Gastrocnemius medialis (tissue), 4 donors: ENCODE data around the gene RCAN3.

Experiments
- POLR2A ChIP-seq, 2 donors: fragments of 450-650 bp; IDR thresholded peaks; one replicate each; pipeline ENCODE4 v1.6.1; 2017; ENCODE audit warnings: antibody characterized with exemption in 2 of 2, mild to moderate bottlenecking in 2 of 2, moderate library complexity in 2 of 2
- TF ChIP-seq, protein P1 (sequence below), 5 experiments: fragments of 450-650 bp in 3 of 5; fragments of 200-600 bp in 2 of 5; sonication (generic) in 2 of 5; IDR thresholded peaks in 4 of 5; conservative IDR thresholded peaks in 1 of 5; 1 replicate in 4 of 5; 2 replicates in 1 of 5; pipeline ENCODE4 v1.5.1; 2016 to 2019; ENCODE audit warnings: antibody characterized with exemption in 5 of 5, mild to moderate bottlenecking in 3 of 5, moderate library complexity in 3 of 5

DNA sequence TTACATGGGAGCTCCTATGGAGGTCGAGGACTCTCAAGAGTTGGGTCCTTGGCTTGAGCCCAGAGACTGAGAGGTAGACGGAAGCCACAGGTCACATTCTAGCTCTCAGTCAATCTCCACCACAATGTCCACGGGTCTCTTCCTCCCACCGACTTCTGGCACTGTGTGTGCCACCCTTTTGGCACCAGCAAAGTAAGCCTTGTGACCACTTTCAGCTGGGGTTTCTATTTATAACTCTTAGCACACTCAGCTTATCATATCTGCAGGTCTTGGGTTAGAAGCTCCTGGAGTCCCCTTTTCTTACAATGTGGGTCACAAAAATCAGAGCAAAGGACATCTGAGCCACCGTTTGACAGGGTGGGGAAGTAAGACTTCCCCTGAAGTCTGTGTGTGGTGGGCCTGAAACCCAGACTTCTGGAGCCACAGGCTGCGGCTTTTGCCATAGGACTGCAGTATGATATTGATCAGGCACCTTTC lies 81.6 kb downstream of the RCAN3 start:
- TF ChIP-seq, protein P1, sequence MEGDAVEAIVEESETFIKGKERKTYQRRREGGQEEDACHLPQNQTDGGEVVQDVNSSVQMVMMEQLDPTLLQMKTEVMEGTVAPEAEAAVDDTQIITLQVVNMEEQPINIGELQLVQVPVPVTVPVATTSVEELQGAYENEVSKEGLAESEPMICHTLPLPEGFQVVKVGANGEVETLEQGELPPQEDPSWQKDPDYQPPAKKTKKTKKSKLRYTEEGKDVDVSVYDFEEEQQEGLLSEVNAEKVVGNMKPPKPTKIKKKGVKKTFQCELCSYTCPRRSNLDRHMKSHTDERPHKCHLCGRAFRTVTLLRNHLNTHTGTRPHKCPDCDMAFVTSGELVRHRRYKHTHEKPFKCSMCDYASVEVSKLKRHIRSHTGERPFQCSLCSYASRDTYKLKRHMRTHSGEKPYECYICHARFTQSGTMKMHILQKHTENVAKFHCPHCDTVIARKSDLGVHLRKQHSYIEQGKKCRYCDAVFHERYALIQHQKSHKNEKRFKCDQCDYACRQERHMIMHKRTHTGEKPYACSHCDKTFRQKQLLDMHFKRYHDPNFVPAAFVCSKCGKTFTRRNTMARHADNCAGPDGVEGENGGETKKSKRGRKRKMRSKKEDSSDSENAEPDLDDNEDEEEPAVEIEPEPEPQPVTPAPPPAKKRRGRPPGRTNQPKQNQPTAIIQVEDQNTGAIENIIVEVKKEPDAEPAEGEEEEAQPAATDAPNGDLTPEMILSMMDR (IDR thresholded peaks at IDR 0.05 in 4 of 5, conservative IDR thresholded peaks at IDR 0.05 in 1 of 5) = no peak
- no peak for TF ChIP-seq POLR2A (IDR thresholded peaks at IDR 0.05)
